Endothelial cell of umbilical vein (primary cell): Measurements from ENCODE around the gene MYL3. TPM values are rescaled to one million over a fixed set of nuclear protein-coding genes. Genes with fewer than 3 reads are reported as not detected.

Source experiments
- BruUV-seq: library from RNA; stranded (reverse); fragments of 400-500 nt; replicated peaks from 2 replicates; lab custom pipeline; 2021; lab: Mats Ljungman, UMichigan
- CTCF ChIA-PET: fragments of 300-600, 350-600 bp; sonication (Branson Sonifier 250); formaldehyde crosslinking; loops from one replicate; lab custom pipeline; 2021; ENCODE audit warnings: antibody characterized with exemption, inconsistent platforms; lab: Charles Lee
- POLR2A ChIA-PET: fragments of 300-600, 350-600 bp; sonication (Branson Sonifier 250); formaldehyde crosslinking; loops from one replicate; lab custom pipeline; 2021; ENCODE audit warnings: antibody characterized with exemption, inconsistent platforms; lab: Charles Lee
- DNase-seq: peaks from one replicate; pipeline ENCODE4 v3.0.0-alpha.2; 2011; ENCODE audit warnings: low read depth, low spot score
- FAIRE-seq: peaks from 2 replicates; lab custom pipeline; 2011; peaks lifted over from hg19 to GRCh38; lab: Jason Lieb, UNC
- H2AFZ ChIP-seq: 2 replicates; pipeline ENCODE4 v1.6.0; 2012; ENCODE audit warnings: low read depth, low read length, control low read depth, inconsistent platforms
- H3K27ac ChIP-seq: 2 replicates; pipeline ENCODE4 v1.5.1; 2011; ENCODE audit warnings: low read depth, mild to moderate bottlenecking, control low read depth, low read length, moderate library complexity; ENCODE audit not compliant: insufficient read depth
- H3K27me3 ChIP-seq, 2 experiments: 2 replicates each; pipeline versions ENCODE4 v1.6.0 to v1.6.1; 2011; ENCODE audit warnings: low read length in 2 of 2, mixed read lengths in 1 of 2; ENCODE audit not compliant: control insufficient read depth in 2 of 2, insufficient read depth in 2 of 2
- H3K36me3 ChIP-seq, 2 experiments: 2 replicates in 1 of 2; 3 replicates in 1 of 2; pipeline ENCODE4 v1.5.1; 2011; ENCODE audit warnings: low read length in 2 of 2, mild to moderate bottlenecking in 1 of 2, moderate library complexity in 1 of 2; ENCODE audit not compliant: control insufficient read depth in 2 of 2, insufficient read depth in 2 of 2; ENCODE audit errors: extremely low read depth in 1 of 2
- H3K4me1 ChIP-seq: 3 replicates; pipeline ENCODE4 v1.5.1; 2011; ENCODE audit warnings: mild to moderate bottlenecking, low read length; ENCODE audit not compliant: control insufficient read depth, insufficient read depth; ENCODE audit errors: extremely low read depth
- H3K4me2 ChIP-seq: 2 replicates; pipeline ENCODE4 v1.6.1; 2011; ENCODE audit warnings: low read length, control low read depth, mixed read lengths; ENCODE audit not compliant: insufficient read depth
- H3K4me3 ChIP-seq, 3 experiments: fragments of 200-600 bp in 1 of 3; sonication (generic), shearing (Covaris generic) in 1 of 3; replicated peaks in 1 of 3; 2 replicates each; pipeline ENCODE4 v1.5.1; 2011 to 2016; ENCODE audit warnings: control low read depth in 3 of 3, low read length in 3 of 3, mild to moderate bottlenecking in 2 of 3, inconsistent platforms in 1 of 3, low read depth in 1 of 3, moderate library complexity in 1 of 3; ENCODE audit not compliant: insufficient read depth in 1 of 3
- H3K79me2 ChIP-seq: 2 replicates; pipeline ENCODE4 v1.6.0; 2012; ENCODE audit warnings: low read length, inconsistent platforms; ENCODE audit not compliant: control insufficient read depth, insufficient read depth
- H3K9ac ChIP-seq: replicated peaks from 2 replicates; pipeline ENCODE3; 2011; ENCODE audit warnings: low read length, control low read depth; ENCODE audit not compliant: insufficient read depth; ENCODE audit errors: extremely low read depth
- H3K9me1 ChIP-seq: replicated peaks from 3 replicates; pipeline ENCODE4 v1.6.0; 2011; ENCODE audit warnings: mild to moderate bottlenecking, low read length; ENCODE audit not compliant: control insufficient read depth, insufficient read depth; ENCODE audit errors: extremely low read depth
- H3K9me3 ChIP-seq: replicated peaks from 2 replicates; pipeline ENCODE4 v1.5.1; 2012; ENCODE audit warnings: low read length, inconsistent platforms; ENCODE audit not compliant: control insufficient read depth, insufficient read depth
- H4K20me1 ChIP-seq: replicated peaks from 2 replicates; pipeline ENCODE3; 2011; ENCODE audit warnings: mild to moderate bottlenecking, low read length; ENCODE audit not compliant: control insufficient read depth, insufficient read depth; ENCODE audit errors: extremely low read depth
- CTCF ChIP-seq, 2 donors: IDR thresholded peaks; 1 replicate in 1 of 2; 2 replicates in 1 of 2; pipeline ENCODE4 v1.5.1; 2011; ENCODE audit warnings: low read length in 2 of 2, mild to moderate bottlenecking in 2 of 2, moderate library complexity in 2 of 2, control low read depth in 1 of 2, inconsistent platforms in 1 of 2, low read depth in 1 of 2; ENCODE audit not compliant: insufficient read depth in 1 of 2; ENCODE audit errors: extremely low read depth in 1 of 2
- EZH2 ChIP-seq: IDR thresholded peaks from 2 replicates; pipeline ENCODE4 v1.6.1; 2012; ENCODE audit warnings: borderline replicate concordance, low read depth, mild to moderate bottlenecking, moderate library complexity, low read length, inconsistent platforms; ENCODE audit not compliant: severe bottlenecking
- FOS ChIP-seq: IDR thresholded peaks from 2 replicates; pipeline ENCODE4 v1.6.1; 2011; ENCODE audit warnings: mild to moderate bottlenecking, low read length, moderate library complexity, borderline replicate concordance; ENCODE audit not compliant: insufficient read depth
- JUN ChIP-seq: IDR thresholded peaks from 2 replicates; pipeline ENCODE4 v1.6.1; 2011; ENCODE audit warnings: borderline replicate concordance, low read depth; ENCODE audit not compliant: insufficient read length, insufficient read depth
- MAX ChIP-seq: IDR thresholded peaks from 2 replicates; pipeline ENCODE4 v1.6.1; 2011; ENCODE audit not compliant: insufficient read depth, insufficient read length
- MYC ChIP-seq: IDR thresholded peaks from one replicate; pipeline ENCODE4 v1.6.1; 2011; ENCODE audit warnings: mild to moderate bottlenecking, low read depth, low read length
- POLR2AphosphoS5 ChIP-seq: IDR thresholded peaks from 2 replicates; pipeline ENCODE4 v1.6.1; 2012; ENCODE audit warnings: low read depth, mild to moderate bottlenecking, control low read depth, low read length, moderate library complexity; ENCODE audit not compliant: insufficient read depth
- dilution Hi-C: fragments of 300-500 bp; cut with MboI; formaldehyde crosslinking; loops from one replicate; pipeline ENCODE4 v1.15.0; 2019; ENCODE audit warnings: low sequenced_read_pairs; ENCODE audit not compliant: extremely low pct_ligation_motif_present
- intact Hi-C: fragments of 100-400 bp; cut with micrococcal nuclease; formaldehyde crosslinking; loops from one replicate; pipeline ENCODE4 v1.10.0; 2022
- polyA plus RNA-seq, 4 experiments: library from polyadenylated mRNA; depleted of rRNA in 3 of 4; stranded (reverse) in 3 of 4; unstranded in 1 of 4; fragments of >200 nt; gene quantifications; 2 replicates each; pipeline versions ENCODE4 v1.2.1 to v1.2.3, GENCODE V29; 2011 to 2012; ENCODE audit warnings: missing spikeins in 1 of 4
- total RNA-seq: library from RNA; stranded (reverse); gene quantifications from 2 replicates; pipeline ENCODE4 v1.2.3, GENCODE V29; 2021

MYL3 gene
- total and polyA plus RNA-seq, 2 donors (not counting 3 experiments of a cell fraction or from before 2014, with no cell fraction given) = not detected

- Histone ChIP-seq H3K9ac (no peak overlapping the region), H3K4me2 (no peak overlapping the region), H3K9me1 (no peaks in the 10 kb centered on the region), H3K27ac (no peak overlapping the region), H4K20me1 (no peaks in the 10 kb centered on the region), H3K4me3 (no peak overlapping the region), H3K9me3 (no peaks in the 10 kb centered on the region), H3K4me1 (no peaks in the 10 kb centered on the region), H3K36me3 (no peaks in the 10 kb centered on the region), H3K79me2 (no peaks in the 10 kb centered on the region), H2AFZ (no peak overlapping the region), H3K27me3 (peaks cover 3 to 10% of the 10 kb centered on the region in 2 experiments)
- dilution Hi-C loops = no loop called here
- DNase-seq (no peak), FAIRE-seq (no peak)
- BruUV-seq = no TSS peak
- TF ChIP-seq CTCF (IDR thresholded peaks at IDR 0.05; ENCODE audit: extremely low read depth in 1 of 2, insufficient read depth in 1 of 2, low read depth in 1 of 2, low read length in 2 of 2) = no peak
- no peak for TF ChIP-seq JUN
- no peak for TF ChIP-seq MYC
- TF ChIP-seq POLR2AphosphoS5 = no peak
- no peak for TF ChIP-seq FOS
- TF ChIP-seq EZH2 = no peak
- no peak for TF ChIP-seq MAX
- POLR2A ChIA-PET = no interaction called here
- intact Hi-C loops = no loop called here
- CTCF ChIA-PET = no interaction called here
These were observed 41.7 kb downstream of the MYL3 start for GRCh38 chr3:46821553-46821952.
